HEK293 (cell line): ENCODE results near the gene GTF2F2.

Source experiments
- KLF1 ChIP-seq: fragments of 450-650 bp; formaldehyde crosslinking; IDR thresholded peaks from 2 replicates; pipeline ENCODE4 v1.5.1; 2016; ENCODE audit warnings: missing biosample characterization, missing genetic modification characterization
- OVOL3 ChIP-seq: fragments of 450-650 bp; formaldehyde crosslinking; IDR thresholded peaks from 2 replicates; pipeline ENCODE4 v1.5.1; 2016; ENCODE audit warnings: missing biosample characterization, missing genetic modification characterization
- YY1 ChIP-seq: fragments of 450-650 bp; formaldehyde crosslinking; IDR thresholded peaks from 2 replicates; pipeline ENCODE4 v1.5.1; 2018; ENCODE audit warnings: missing biosample characterization, missing genetic modification characterization
- ZNF146 ChIP-seq: fragments of 450-650 bp; formaldehyde crosslinking; IDR thresholded peaks from 2 replicates; pipeline ENCODE4 v1.5.1; 2016; ENCODE audit warnings: missing biosample characterization, missing genetic modification characterization
- ZNF174 ChIP-seq: fragments of 450-650 bp; formaldehyde crosslinking; IDR thresholded peaks from 2 replicates; pipeline ENCODE4 v1.5.0; 2017; ENCODE audit warnings: missing biosample characterization, mild to moderate bottlenecking, missing genetic modification characterization
- ZNF239 ChIP-seq: fragments of 450-650 bp; formaldehyde crosslinking; IDR thresholded peaks from 2 replicates; pipeline ENCODE4 v1.5.1; 2016; ENCODE audit warnings: missing biosample characterization, missing genetic modification characterization
- ZNF341 ChIP-seq: fragments of 450-650 bp; formaldehyde crosslinking; IDR thresholded peaks from 2 replicates; pipeline ENCODE4; 2016; ENCODE audit warnings: low read depth, missing biosample characterization, missing genetic modification characterization
- ZNF510 ChIP-seq: fragments of 450-650 bp; formaldehyde crosslinking; IDR thresholded peaks from 2 replicates; pipeline ENCODE4 v1.5.1; 2018; ENCODE audit warnings: mild to moderate bottlenecking, missing genetic modification characterization, missing biosample characterization; ENCODE audit not compliant: insufficient replicate concordance
- TF ChIP-seq, protein P1 (sequence below): fragments of 450-650 bp; formaldehyde crosslinking; IDR thresholded peaks from 2 replicates; pipeline ENCODE4 v1.5.1; 2016; ENCODE audit warnings: missing biosample characterization, missing genetic modification characterization

DNA sequence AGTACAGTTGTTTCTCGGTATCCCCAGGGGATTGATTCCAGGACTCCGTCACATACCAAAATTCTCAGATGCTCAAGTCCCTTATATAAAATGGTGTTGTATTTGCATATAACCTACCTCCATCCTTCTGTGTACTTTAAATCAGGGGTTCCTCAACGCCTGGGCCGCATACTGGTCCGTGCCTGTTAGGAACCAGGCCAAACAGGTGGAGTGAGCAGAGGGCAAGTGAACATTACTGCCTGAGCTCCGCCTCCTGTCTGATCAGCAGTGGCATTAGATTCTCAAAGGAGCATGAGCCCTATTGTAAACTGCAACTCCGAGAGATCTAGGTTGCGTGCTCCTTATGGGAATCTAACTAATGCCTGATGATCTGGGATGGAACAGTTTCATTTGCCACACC is 122.8 kb downstream of the GTF2F2 start:
- TF ChIP-seq, protein P1, sequence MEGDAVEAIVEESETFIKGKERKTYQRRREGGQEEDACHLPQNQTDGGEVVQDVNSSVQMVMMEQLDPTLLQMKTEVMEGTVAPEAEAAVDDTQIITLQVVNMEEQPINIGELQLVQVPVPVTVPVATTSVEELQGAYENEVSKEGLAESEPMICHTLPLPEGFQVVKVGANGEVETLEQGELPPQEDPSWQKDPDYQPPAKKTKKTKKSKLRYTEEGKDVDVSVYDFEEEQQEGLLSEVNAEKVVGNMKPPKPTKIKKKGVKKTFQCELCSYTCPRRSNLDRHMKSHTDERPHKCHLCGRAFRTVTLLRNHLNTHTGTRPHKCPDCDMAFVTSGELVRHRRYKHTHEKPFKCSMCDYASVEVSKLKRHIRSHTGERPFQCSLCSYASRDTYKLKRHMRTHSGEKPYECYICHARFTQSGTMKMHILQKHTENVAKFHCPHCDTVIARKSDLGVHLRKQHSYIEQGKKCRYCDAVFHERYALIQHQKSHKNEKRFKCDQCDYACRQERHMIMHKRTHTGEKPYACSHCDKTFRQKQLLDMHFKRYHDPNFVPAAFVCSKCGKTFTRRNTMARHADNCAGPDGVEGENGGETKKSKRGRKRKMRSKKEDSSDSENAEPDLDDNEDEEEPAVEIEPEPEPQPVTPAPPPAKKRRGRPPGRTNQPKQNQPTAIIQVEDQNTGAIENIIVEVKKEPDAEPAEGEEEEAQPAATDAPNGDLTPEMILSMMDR = no peak
- no peak for TF ChIP-seq KLF1 (tag by site-specific recombination)
- TF ChIP-seq OVOL3 = no peak
- TF ChIP-seq ZNF174 (tag by site-specific recombination) = no peak
- no peak for TF ChIP-seq ZNF239 (tag by site-specific recombination)
- no peak for TF ChIP-seq ZNF146 (tag by site-specific recombination)
- no peak for TF ChIP-seq ZNF341 (tag by site-specific recombination)
- no peak for TF ChIP-seq YY1 (tag by site-specific recombination)
- TF ChIP-seq ZNF510 (tag by site-specific recombination) = no peak
